Measurements from ENCODE around the gene SLC7A11.

DNA sequence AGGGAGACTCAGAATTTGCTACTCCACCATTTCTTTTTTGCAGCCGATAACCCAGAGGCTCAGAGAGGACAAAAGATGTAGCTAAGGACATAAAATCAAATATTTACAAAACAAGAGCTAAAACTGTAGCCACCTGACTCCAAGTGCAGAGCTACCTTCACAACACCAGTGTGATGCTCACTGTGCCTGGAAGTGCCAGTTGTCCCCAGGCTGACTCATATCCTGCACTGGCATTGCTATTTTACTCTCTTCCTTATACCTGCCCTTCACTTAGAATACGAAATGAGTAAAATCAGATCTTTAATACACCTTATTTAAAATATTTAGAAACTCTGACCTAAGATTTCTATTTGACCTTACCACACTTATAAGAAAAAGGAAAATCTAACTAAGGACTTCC, 39.5 kb downstream of the SLC7A11 start:
- TF ChIP-seq, protein P1, sequence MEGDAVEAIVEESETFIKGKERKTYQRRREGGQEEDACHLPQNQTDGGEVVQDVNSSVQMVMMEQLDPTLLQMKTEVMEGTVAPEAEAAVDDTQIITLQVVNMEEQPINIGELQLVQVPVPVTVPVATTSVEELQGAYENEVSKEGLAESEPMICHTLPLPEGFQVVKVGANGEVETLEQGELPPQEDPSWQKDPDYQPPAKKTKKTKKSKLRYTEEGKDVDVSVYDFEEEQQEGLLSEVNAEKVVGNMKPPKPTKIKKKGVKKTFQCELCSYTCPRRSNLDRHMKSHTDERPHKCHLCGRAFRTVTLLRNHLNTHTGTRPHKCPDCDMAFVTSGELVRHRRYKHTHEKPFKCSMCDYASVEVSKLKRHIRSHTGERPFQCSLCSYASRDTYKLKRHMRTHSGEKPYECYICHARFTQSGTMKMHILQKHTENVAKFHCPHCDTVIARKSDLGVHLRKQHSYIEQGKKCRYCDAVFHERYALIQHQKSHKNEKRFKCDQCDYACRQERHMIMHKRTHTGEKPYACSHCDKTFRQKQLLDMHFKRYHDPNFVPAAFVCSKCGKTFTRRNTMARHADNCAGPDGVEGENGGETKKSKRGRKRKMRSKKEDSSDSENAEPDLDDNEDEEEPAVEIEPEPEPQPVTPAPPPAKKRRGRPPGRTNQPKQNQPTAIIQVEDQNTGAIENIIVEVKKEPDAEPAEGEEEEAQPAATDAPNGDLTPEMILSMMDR (IDR thresholded peaks at IDR 0.05), result no peak
- no peak for TF ChIP-seq POLR2A (IDR thresholded peaks at IDR 0.05)
